Common myeloid progenitor, CD34-positive (primary cell): ENCODE measurements around the gene ADORA2B.

Experiments used
- CTCF ChIA-PET: fragments of 350-600 bp; sonication (Branson Sonifier 250); formaldehyde crosslinking; loops from one replicate; lab custom pipeline; 2021; ENCODE audit warnings: antibody characterized with exemption; lab: Charles Lee
- POLR2A ChIA-PET: fragments of 350-600 bp; sonication (Branson Sonifier 250); formaldehyde crosslinking; loops from one replicate; lab custom pipeline; 2021; ENCODE audit warnings: antibody characterized with exemption; lab: Charles Lee
- DNase-seq, 3 donors: peaks; one replicate each; pipeline versions ENCODE4 v3.0.0 to v3.0.0-alpha.2; 2013
- H3K27ac ChIP-seq, 2 experiments: 1 replicate in 1 of 2; 2 replicates in 1 of 2; pipeline ENCODE4 v1.7.0; 2013; ENCODE audit warnings: inconsistent platforms in 2 of 2, low read length in 2 of 2, mild to moderate bottlenecking in 2 of 2, low read depth in 1 of 2, moderate library complexity in 1 of 2; ENCODE audit not compliant: severe bottlenecking in 2 of 2, insufficient read depth in 1 of 2, poor library complexity in 1 of 2
- H3K27me3 ChIP-seq, 5 experiments: replicated peaks in 2 of 5; 1 replicate in 3 of 5; 2 replicates in 2 of 5; pipeline versions ENCODE4 v1.6.1 to v1.7.0; 2013; ENCODE audit warnings: low read length in 4 of 5, mild to moderate bottlenecking in 2 of 5, moderate library complexity in 2 of 5, inconsistent platforms in 1 of 5; ENCODE audit not compliant: insufficient read depth in 5 of 5, control insufficient read depth in 4 of 5
- H3K36me3 ChIP-seq, 4 experiments: 1 replicate in 2 of 4; 2 replicates in 2 of 4; pipeline versions ENCODE4 v1.6.1 to v1.7.0; 2013; ENCODE audit warnings: low read length in 3 of 4, control low read depth in 1 of 4, mild to moderate bottlenecking in 1 of 4; ENCODE audit not compliant: control insufficient read depth in 4 of 4, insufficient read depth in 4 of 4
- H3K4me1 ChIP-seq, 4 experiments: 1 replicate in 3 of 4; 2 replicates in 1 of 4; pipeline versions ENCODE4 v1.6.1 to v1.7.1; 2013; ENCODE audit warnings: low read length in 3 of 4, mild to moderate bottlenecking in 3 of 4, control low read depth in 1 of 4, inconsistent platforms in 1 of 4, moderate library complexity in 1 of 4; ENCODE audit not compliant: control insufficient read depth in 4 of 4, insufficient read depth in 4 of 4; ENCODE audit errors: control extremely low read depth in 1 of 4
- H3K4me3 ChIP-seq, 7 experiments: 1 replicate in 4 of 7; 2 replicates in 3 of 7; pipeline versions ENCODE4 v1.5.1 to v1.7.0; 2013; ENCODE audit warnings: mild to moderate bottlenecking in 7 of 7, low read length in 6 of 7, moderate library complexity in 6 of 7, inconsistent platforms in 2 of 7, low read depth in 2 of 7, control low read depth in 1 of 7; ENCODE audit not compliant: insufficient read depth in 4 of 7, control insufficient read depth in 1 of 7; ENCODE audit errors: extremely low read depth in 1 of 7
- H3K9me3 ChIP-seq, 5 experiments: 1 replicate in 4 of 5; 2 replicates in 1 of 5; pipeline versions ENCODE4 v1.6.1 to v1.7.1; 2013; ENCODE audit warnings: low read length in 4 of 5, mild to moderate bottlenecking in 2 of 5, inconsistent platforms in 1 of 5, low read depth in 1 of 5, moderate library complexity in 1 of 5; ENCODE audit not compliant: control insufficient read depth in 4 of 5, insufficient read depth in 2 of 5; ENCODE audit errors: control extremely low read depth in 1 of 5
- WGBS: methylation state at CpG from one replicate; pipeline ENCODE4 v1.1.5; 2013; ENCODE audit not compliant: insufficient coverage; 5-methylcytosine and 5-hydroxymethylcytosine counted together

The ADORA2B gene

DNA sequence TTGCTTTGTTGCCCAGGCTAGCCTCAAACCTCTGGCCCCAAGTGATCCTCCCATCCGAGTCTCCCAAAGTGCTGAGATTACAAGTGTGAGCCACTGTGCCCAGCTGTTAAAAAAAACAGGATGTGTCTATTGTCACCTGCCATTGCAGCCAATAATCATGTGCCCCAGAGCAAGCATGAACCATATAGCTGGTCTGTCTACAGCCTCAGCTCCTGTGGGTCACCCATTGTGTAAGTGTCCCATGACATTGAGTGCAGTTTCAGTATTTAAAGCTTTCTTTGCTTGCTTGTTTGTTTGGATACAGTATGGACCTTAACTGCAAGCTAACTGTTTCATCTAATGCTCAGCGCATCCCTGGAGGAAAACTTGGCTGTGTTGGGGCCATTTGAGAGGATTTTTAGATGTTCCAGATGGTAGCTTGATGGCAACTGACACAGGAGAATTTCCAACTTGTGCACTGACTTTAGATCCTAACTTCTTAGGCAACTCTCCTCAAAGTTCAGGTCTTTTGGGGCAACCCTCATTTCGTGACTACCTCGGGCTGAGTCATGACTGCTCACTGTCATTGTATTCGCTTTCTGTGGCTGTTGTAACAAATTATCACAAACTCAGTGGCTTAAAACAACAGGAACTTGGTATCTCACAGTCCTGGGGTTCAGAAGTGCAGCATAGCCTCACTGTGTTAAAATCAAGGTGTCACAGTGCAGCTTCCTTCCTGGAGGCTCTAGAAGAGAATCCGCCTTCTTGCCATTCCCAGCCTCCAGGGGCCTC lies 30.3 kb upstream of the ADORA2B start:
- ChIA-PET POLR2A (no interaction called here), CTCF (interaction anchor here (1.0 kb wide), 1 partner anchor 18 kb away, joined by 4 read pairs; no protein-coding TSS in a partner anchor)
- no peak overlapping the region for H3K27ac ChIP-seq
- H3K36me3 ChIP-seq, result no peaks in the 10 kb centered on the region
- no peak for DNase-seq
- H3K4me1 ChIP-seq, result peaks cover 0 to 10% (median 6%) of the 10 kb centered on the region in 4 experiments
- WGBS, result 98% methylated on average over 6 of the region's 6 CpGs
- H3K27me3 ChIP-seq, result peaks cover 0 to 32% (median 7%) of the 10 kb centered on the region in 5 experiments
- H3K9me3 ChIP-seq, result peaks cover 0 to 2% (median 0%) of the 10 kb centered on the region in 5 experiments
- H3K4me3 ChIP-seq, result no peak overlapping the region

DNA sequence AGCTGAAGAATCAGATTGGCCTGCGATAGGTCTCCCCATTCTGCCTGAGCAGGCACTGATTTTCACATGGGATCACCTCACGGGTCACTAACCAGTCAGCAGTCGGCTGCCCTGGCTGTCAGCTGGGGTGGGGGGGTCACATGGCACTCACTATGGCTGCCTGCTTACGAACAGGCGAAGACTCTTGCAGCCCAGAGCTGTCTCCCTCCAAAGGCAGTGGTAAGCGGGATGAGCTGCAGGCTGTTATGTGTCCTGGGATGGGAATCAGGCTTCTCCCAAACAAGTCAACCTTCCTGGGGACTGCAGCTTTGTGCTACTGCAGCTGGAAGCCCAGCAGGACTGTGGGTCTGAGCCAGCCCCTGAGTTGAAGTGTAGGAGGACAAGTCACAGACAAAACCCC lies 29.0 kb upstream of the ADORA2B start:
- no peak for DNase-seq
- no peak overlapping the region for H3K4me3 ChIP-seq
- H3K4me1 ChIP-seq, result peaks cover 0 to 10% (median 6%) of the 10 kb centered on the region in 4 experiments
- H3K27me3 ChIP-seq, result peaks cover 0 to 32% (median 7%) of the 10 kb centered on the region in 5 experiments
- 100% methylated on average over 6 of the region's 6 CpGs for WGBS
- no peak overlapping the region for H3K27ac ChIP-seq
- no peaks in the 10 kb centered on the region for H3K36me3 ChIP-seq
- H3K9me3 ChIP-seq, result peaks cover 0 to 2% (median 0%) of the 10 kb centered on the region in 5 experiments
- ChIA-PET POLR2A (no interaction called here), CTCF (no interaction called here)

DNA sequence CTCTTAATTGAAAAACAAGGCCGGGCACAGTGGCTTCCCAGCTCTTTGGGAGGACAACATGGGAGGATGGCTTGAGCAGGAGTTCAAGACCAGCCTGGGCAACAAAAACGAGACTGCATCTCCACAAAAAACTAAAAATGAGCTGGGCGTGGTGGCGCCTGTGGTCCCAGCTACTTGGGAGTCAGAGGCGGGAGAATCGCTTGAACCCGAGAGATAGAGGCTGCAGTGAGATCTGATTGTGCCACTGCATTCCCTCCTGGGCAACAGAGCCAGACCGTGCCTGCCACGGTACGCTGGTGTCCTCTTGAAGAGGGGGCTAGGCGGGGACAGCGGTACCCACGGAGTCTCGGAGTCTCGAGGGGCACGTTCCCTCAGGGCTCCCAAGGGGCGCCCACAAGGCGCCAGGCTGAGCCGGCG lies 27.9 kb upstream of the ADORA2B start:
- ChIA-PET CTCF (no interaction called here), POLR2A (no interaction called here)
- DNase-seq, result no peak

DNA sequence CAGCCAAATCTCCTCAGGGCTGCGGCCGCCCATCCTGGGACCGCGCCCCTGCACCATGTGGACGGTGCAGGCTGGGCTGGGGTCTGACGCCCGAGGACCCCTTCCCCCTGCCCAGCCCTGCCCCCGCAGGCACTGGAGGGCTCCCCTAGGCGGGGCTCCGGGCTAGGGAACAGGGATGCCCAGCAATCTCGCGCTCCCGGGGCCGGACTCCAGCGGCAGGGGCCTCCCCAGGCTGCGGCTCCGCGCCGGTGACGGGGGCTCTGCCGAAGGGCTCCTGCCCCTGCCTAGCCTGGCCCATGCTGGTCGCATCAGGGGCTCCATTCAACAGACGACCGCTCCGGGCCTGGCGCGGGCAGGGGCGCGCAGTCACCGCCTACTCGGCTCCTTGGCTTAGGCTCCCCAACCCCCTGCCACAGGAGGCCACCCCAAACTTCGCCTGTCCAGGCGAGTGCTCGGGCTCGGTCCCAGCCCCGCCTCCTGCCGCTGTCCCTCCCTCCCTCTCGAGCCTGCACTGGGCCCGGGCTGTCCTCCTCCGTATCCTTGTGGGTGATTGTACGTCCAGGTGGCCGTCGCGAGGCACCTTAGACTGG lies 27.4 kb upstream of the ADORA2B start:
- Histone ChIP-seq H3K36me3 (no peaks in the 10 kb centered on the region), H3K27ac (no peak overlapping the region), H3K4me3 (peak overlapping the region in 3 of 7 experiments; percentile 37 to 48 (median 41)), H3K27me3 (peaks cover 0 to 32% (median 7%) of the 10 kb centered on the region in 5 experiments), H3K4me1 (peaks cover 0 to 10% (median 6%) of the 10 kb centered on the region in 4 experiments), H3K9me3 (peaks cover 0 to 5% (median 0%) of the 10 kb centered on the region in 5 experiments)
- CTCF ChIA-PET, result no interaction called here
- WGBS, result 23% methylated on average over 42 of the region's 44 CpGs
- DNase-seq, result no peak
- POLR2A ChIA-PET, result no interaction called here

More for the DNA sequence above, 27.9 kb upstream of the ADORA2B start:
- Histone ChIP-seq H3K27me3 (peaks cover 0 to 32% (median 7%) of the 10 kb centered on the region in 5 experiments), H3K9me3 (peaks cover 0 to 5% (median 0%) of the 10 kb centered on the region in 5 experiments), H3K4me1 (peaks cover 0 to 10% (median 6%) of the 10 kb centered on the region in 4 experiments), H3K36me3 (no peaks in the 10 kb centered on the region), H3K4me3 (peak overlapping the region in 3 of 7 experiments; percentile 37 to 48 (median 41)), H3K27ac (no peak overlapping the region)
- 42% methylated on average over 20 of the region's 20 CpGs for WGBS

DNA sequence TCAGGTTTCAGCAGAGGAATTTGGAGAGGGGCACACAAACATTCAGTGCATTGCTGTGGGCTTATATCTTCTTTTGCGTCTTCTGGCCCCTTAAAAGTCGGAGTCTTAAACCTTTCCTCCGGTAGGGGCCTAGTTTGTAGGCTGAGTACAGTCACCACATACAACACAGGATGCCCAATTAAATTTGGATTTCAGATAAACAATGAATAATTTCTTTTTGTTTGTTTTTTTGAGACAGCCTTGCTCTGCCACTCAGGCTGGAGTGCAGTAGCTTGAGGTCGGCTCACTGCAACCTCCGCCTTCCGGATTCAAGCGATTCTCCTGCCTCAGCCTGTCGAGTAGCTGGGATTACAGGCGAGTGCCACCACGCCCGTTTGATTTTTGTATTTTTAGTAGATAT lies 26.7 kb upstream of the ADORA2B start:
- Histone ChIP-seq H3K36me3 (no peaks in the 10 kb centered on the region), H3K4me1 (peaks cover 0 to 10% (median 6%) of the 10 kb centered on the region in 4 experiments), H3K9me3 (peaks cover 0 to 5% (median 0%) of the 10 kb centered on the region in 5 experiments), H3K27me3 (peaks cover 0 to 32% (median 7%) of the 10 kb centered on the region in 5 experiments), H3K4me3 (no peak overlapping the region), H3K27ac (no peak overlapping the region)
- 100% methylated on average over 4 of the region's 11 CpGs for WGBS
- ChIA-PET POLR2A (no interaction called here), CTCF (no interaction called here)
- no peak for DNase-seq

DNA sequence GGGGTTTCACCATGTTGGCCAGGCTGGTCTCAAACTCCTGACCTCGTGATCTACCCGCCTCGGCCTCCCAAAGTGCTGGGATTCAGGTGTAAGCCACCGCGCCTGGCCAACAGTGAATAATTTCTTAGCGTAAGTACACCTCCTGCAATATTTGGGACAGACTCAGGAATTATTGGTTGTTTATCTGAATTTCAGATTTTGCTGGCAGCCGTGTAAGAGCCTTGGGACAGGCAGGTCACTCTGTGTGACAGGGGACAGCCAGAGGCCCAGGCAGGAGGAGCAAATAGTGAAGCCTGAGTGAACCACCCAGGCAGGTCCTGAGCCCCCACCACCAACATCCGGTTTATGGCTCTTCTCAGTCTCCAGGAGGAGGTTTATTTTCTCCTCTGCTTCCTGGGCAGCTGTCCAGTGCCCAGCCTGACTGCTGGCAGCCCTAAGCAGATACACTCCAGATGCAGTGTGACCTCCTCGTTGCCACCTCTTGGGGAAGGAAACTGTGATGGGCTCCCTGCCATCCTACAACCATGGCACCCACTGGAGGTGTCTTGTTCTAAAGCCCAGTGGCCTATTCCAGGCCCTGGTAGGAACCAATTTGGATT lies 26.2 kb upstream of the ADORA2B start:
- peaks cover 0 to 5% (median 0%) of the 10 kb centered on the region in 5 experiments for H3K9me3 ChIP-seq
- no peak overlapping the region for H3K27ac ChIP-seq
- ChIA-PET CTCF (no interaction called here), POLR2A (no interaction called here)
- 95% methylated on average over 9 of the region's 9 CpGs for WGBS
- H3K4me1 ChIP-seq, result peaks cover 0 to 10% (median 6%) of the 10 kb centered on the region in 4 experiments
- H3K4me3 ChIP-seq, result no peak overlapping the region
- H3K36me3 ChIP-seq, result no peaks in the 10 kb centered on the region
- DNase-seq, result no peak
- peaks cover 0 to 32% (median 7%) of the 10 kb centered on the region in 5 experiments for H3K27me3 ChIP-seq
